Neural crest cell (in vitro differentiated cells): ENCODE results near the gene ZNF708. TPM values are rescaled to one million over a fixed set of nuclear protein-coding genes. Genes with fewer than 3 reads are reported as not detected.
"Not testable (repeated sequence)": the region's sequence is repeated elsewhere in the genome, so short reads cannot be mapped to it uniquely, and the experiment has no call there.

Experiments
- DNase-seq: peaks from one replicate; pipeline ENCODE4 v3.0.0; 2021; ENCODE audit warnings: low read depth, mixed read lengths, low spot score
- H3K27ac Mint-ChIP-seq: one replicate; pipeline ENCODE4 v1.8.0; 2021; ENCODE audit warnings: mild to moderate bottlenecking, mixed read lengths; ENCODE audit not compliant: unreplicated experiment
- H3K27me3 Mint-ChIP-seq: 2 replicates; pipeline ENCODE4 v1.8.0; 2021; ENCODE audit warnings: low read depth, mild to moderate bottlenecking, mixed read lengths
- H3K36me3 Mint-ChIP-seq: 2 replicates; pipeline ENCODE4 v1.8.0; 2021; ENCODE audit warnings: low read depth, mild to moderate bottlenecking, mixed read lengths
- H3K4me1 Mint-ChIP-seq: 2 replicates; pipeline ENCODE4 v1.8.0; 2021; ENCODE audit warnings: mixed read lengths
- H3K4me3 Mint-ChIP-seq: one replicate; pipeline ENCODE4 v1.8.0; 2021; ENCODE audit warnings: mild to moderate bottlenecking, mixed read lengths
- H3K9me3 Mint-ChIP-seq: 2 replicates; pipeline ENCODE4 v1.8.0; 2021; ENCODE audit warnings: mixed read lengths
- total RNA-seq: library from RNA; stranded (reverse); gene quantifications from 2 replicates; pipeline ENCODE4 v1.2.1, GENCODE V29; 2021
- TF ChIP-seq, protein P1 (sequence below): fragments of 200-600 bp; sonication (generic); conservative IDR thresholded peaks from 2 replicates; pipeline ENCODE4 v1.5.0; 2021; ENCODE audit warnings: antibody characterized with exemption, mild to moderate bottlenecking

The ZNF708 gene
- total RNA-seq, 1 donor from 2014 or later: 24.6 TPM

DNA sequence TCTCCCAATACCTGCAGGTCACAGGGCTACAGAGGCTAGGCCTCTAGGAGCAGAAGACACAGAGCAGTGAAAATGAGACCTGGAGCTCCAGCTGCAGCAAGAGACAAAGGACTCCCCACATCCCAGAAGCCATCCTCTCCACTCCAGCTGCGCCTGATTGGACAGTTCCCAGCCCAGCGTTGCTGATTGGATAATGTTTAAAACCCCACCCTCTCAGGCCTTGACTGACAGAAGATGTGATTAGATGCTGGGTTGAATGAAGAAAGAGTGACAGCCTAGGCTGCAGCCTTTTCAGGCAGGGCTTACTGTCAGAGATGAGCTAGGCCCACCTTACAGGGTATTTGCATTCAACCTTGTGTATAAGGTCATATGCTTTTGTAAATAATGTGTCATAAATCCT, 59.4 kb downstream of the ZNF708 start:
- Mint-ChIP-seq H3K4me1 (no peaks in the 10 kb centered on the region), H3K36me3 (peaks cover 6% of the 10 kb centered on the region), H3K4me3 (no peak overlapping the region), H3K27me3 (no peaks in the 10 kb centered on the region), H3K9me3 (peaks cover 15% of the 10 kb centered on the region), H3K27ac (no peak overlapping the region)
- TF ChIP-seq, protein P1, sequence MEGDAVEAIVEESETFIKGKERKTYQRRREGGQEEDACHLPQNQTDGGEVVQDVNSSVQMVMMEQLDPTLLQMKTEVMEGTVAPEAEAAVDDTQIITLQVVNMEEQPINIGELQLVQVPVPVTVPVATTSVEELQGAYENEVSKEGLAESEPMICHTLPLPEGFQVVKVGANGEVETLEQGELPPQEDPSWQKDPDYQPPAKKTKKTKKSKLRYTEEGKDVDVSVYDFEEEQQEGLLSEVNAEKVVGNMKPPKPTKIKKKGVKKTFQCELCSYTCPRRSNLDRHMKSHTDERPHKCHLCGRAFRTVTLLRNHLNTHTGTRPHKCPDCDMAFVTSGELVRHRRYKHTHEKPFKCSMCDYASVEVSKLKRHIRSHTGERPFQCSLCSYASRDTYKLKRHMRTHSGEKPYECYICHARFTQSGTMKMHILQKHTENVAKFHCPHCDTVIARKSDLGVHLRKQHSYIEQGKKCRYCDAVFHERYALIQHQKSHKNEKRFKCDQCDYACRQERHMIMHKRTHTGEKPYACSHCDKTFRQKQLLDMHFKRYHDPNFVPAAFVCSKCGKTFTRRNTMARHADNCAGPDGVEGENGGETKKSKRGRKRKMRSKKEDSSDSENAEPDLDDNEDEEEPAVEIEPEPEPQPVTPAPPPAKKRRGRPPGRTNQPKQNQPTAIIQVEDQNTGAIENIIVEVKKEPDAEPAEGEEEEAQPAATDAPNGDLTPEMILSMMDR: no peak
- DNase-seq: no peak

GRCh38 chr19:21264891-21265290, 64.3 kb downstream of the ZNF708 start:
- H3K9me3 Mint-ChIP-seq: peaks cover 14% of the 10 kb centered on the region
- H3K4me1 Mint-ChIP-seq: no peaks in the 10 kb centered on the region
- H3K27ac Mint-ChIP-seq: no peak overlapping the region
- no peak overlapping the region for H3K4me3 Mint-ChIP-seq
- TF ChIP-seq, protein P1: no peak
- no peaks in the 10 kb centered on the region for H3K27me3 Mint-ChIP-seq
- peaks cover 4% of the 10 kb centered on the region for H3K36me3 Mint-ChIP-seq
- DNase-seq: no peak

GRCh38 chr19:21264416-21264815, 64.8 kb downstream of the ZNF708 start:
- TF ChIP-seq, protein P1: no peak
- Mint-ChIP-seq H3K36me3 (peaks cover 4% of the 10 kb centered on the region), H3K27me3 (no peaks in the 10 kb centered on the region), H3K4me1 (no peaks in the 10 kb centered on the region), H3K4me3 (no peak overlapping the region), H3K27ac (no peak overlapping the region), H3K9me3 (peaks cover 14% of the 10 kb centered on the region)
- no peak for DNase-seq

- not testable (repeated sequence) for H3K36me3 Mint-ChIP-seq, H3K4me1 Mint-ChIP-seq, H3K4me3 Mint-ChIP-seq, H3K27ac Mint-ChIP-seq, DNase-seq, H3K27me3 Mint-ChIP-seq
- H3K9me3 Mint-ChIP-seq: peaks cover 19% of the 10 kb centered on the region
Observed at GRCh38 chr19:21260848-21261381, 68.3 kb downstream of the ZNF708 start.

DNA sequence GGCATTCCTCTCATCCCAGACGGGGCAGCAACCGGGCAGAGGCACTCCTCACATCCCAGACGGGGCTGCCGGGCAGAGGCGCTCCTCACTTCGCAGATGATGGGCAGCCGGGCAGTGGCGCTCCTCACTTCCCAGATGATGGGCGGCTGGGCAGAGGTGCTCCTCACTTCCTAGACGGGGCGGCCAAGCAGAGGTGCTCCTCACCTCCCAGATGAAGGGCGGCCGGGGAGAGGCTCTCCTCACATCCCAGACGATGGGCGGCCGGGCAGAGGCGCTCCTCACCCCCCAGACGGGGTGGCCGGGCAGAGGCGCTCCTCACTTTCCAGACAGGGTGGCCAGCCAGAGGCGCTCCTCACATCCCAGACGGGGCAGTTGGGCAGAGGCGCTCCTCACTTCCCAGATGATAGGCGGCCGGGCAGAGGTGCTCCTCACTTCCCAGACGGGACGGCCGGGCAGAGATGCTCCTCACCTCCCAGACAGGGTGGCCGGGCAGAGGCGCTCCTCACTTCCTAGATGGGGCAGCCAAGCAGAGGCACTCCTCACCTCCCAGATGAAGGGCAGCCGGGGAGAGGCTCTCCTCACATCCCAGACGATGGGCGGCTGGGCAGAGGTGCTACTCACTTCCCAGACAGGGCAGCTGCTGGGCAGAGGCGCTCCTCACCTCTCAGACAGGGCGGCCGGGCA, 68.9 kb downstream of the ZNF708 start:
- no peak overlapping the region for H3K27ac Mint-ChIP-seq
- DNase-seq: no peak
- TF ChIP-seq, protein P1: no peak
- H3K4me3 Mint-ChIP-seq: no peak overlapping the region
- H3K4me1 Mint-ChIP-seq: no peaks in the 10 kb centered on the region
- H3K27me3 Mint-ChIP-seq: no peaks in the 10 kb centered on the region
- peaks cover 10% of the 10 kb centered on the region for H3K36me3 Mint-ChIP-seq
- H3K9me3 Mint-ChIP-seq: peaks cover 22% of the 10 kb centered on the region

- peaks cover 23% of the 10 kb centered on the region for H3K9me3 Mint-ChIP-seq
- not testable (repeated sequence) for H3K4me1 Mint-ChIP-seq, H3K27ac Mint-ChIP-seq, H3K27me3 Mint-ChIP-seq, DNase-seq, H3K4me3 Mint-ChIP-seq
- H3K36me3 Mint-ChIP-seq: peaks cover 11% of the 10 kb centered on the region
Observed at GRCh38 chr19:21259421-21260124, 69.6 kb downstream of the ZNF708 start.
